ENCODE results near the gene SMAGP.

SMAGP gene

GRCh38 chr12:51214895-51215294 lies 55.3 kb downstream of the SMAGP start:
- no peak for DNase-seq (ENCODE audit: low read depth, low spot score)
- H3K4me3 ChIP-seq (ENCODE audit: low read depth, low read length): no peak overlapping the region
- in situ Hi-C loops (cut with HindIII; ENCODE audit: low sequenced_read_pairs): no loop called here
- no peak for TF ChIP-seq CTCF (IDR thresholded peaks at IDR 0.05; ENCODE audit: low read depth, low read length)

- DNase-seq (ENCODE audit: low read depth, low spot score): no peak
- H3K4me3 ChIP-seq (ENCODE audit: low read depth, low read length): no peak overlapping the region
- in situ Hi-C loops (cut with HindIII; ENCODE audit: low sequenced_read_pairs): no loop called here
- no peak for TF ChIP-seq CTCF (IDR thresholded peaks at IDR 0.05; ENCODE audit: low read depth, low read length)
Observed at GRCh38 chr12:51210690-51211395, 59.4 kb downstream of the SMAGP start.

- H3K4me3 ChIP-seq (ENCODE audit: low read depth, low read length): no peak overlapping the region
- TF ChIP-seq CTCF (IDR thresholded peaks at IDR 0.05; ENCODE audit: low read depth, low read length): no peak
- in situ Hi-C loops (cut with HindIII; ENCODE audit: low sequenced_read_pairs): no loop called here
- DNase-seq (ENCODE audit: low read depth, low spot score): no peak
Observed at GRCh38 chr12:51209259-51209658, 61.0 kb downstream of the SMAGP start.

GRCh38 chr12:51208016-51208660 lies 62.1 kb downstream of the SMAGP start:
- no peak for DNase-seq (ENCODE audit: low read depth, low spot score)
- TF ChIP-seq CTCF (IDR thresholded peaks at IDR 0.05; ENCODE audit: low read depth, low read length): no peak
- no peak overlapping the region for H3K4me3 ChIP-seq (ENCODE audit: low read depth, low read length)
- in situ Hi-C loops (cut with HindIII; ENCODE audit: low sequenced_read_pairs): no loop called here

- H3K4me3 ChIP-seq (ENCODE audit: low read depth, low read length): no peak overlapping the region
- in situ Hi-C loops (cut with HindIII; ENCODE audit: low sequenced_read_pairs): no loop called here
- TF ChIP-seq CTCF (IDR thresholded peaks at IDR 0.05; ENCODE audit: low read depth, low read length): no peak
- no peak for DNase-seq (ENCODE audit: low read depth, low spot score)
Observed at GRCh38 chr12:51205350-51205749, 64.9 kb downstream of the SMAGP start.

GRCh38 chr12:51202718-51203117 lies 67.5 kb downstream of the SMAGP start:
- in situ Hi-C loops (cut with HindIII; ENCODE audit: low sequenced_read_pairs): no loop called here
- TF ChIP-seq CTCF (IDR thresholded peaks at IDR 0.05; ENCODE audit: low read depth, low read length): no peak
- no peak for DNase-seq (ENCODE audit: low read depth, low spot score)
- no peak overlapping the region for H3K4me3 ChIP-seq (ENCODE audit: low read depth, low read length)

Data from astrocyte of the spinal cord (primary cell).